Measurements from ENCODE around the gene ASPA. TPM values are rescaled to one million over a fixed set of nuclear protein-coding genes. Genes with fewer than 3 reads are reported as not detected.
"Not testable (repeated sequence)": the region's sequence is repeated elsewhere in the genome, so short reads cannot be mapped to it uniquely, and the experiment has no call there.

The ASPA gene
- polyA plus RNA-seq, 3 donors from 2014 or later, result not detected

DNA sequence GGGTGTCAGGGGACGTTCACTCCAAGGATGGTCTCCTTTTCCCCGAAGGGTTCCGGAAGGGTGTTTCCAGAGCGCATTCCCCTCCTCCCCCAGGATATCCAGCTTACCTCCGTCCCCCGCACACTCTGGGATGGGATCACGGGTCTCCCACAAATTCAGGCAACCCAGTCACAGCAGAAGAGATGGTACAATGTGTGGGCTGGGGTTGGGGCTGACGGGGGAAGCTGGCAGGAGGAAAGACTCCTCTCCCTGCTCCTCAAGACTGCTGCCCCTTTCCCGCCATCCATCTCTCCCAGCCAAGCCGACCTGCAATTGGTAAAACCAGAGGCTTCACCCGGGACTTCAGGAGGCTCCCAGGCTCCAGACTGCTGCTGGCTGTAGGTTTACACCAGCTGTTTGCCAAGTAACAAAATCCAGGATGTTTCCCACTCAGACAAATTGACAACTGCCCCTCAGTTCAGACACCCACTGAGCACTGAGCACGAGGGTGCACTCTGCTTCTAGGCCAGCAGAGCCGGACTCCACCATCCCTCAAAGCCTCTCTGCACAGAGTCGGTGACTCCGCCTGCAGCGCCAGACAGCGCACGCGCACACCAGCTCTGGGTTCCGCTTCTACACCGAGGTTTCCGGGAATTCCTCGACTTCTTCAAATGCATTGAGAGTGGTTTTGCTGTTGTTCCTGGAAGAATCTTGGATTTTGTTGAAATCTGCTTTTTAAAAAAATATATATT, 37.7 kb downstream of the ASPA start:
- H3K4me3 Mint-ChIP-seq, result peak overlapping the region in 1 of 5 donors; percentile 44
- no peak for DNase-seq
- peaks cover 6 to 11% (median 7%) of the 10 kb centered on the region in 3 donors for H3K27me3 Mint-ChIP-seq (ENCODE audit: low read depth in 3 of 3)
- peaks cover 4 to 22% (median 14%) of the 10 kb centered on the region in 3 donors for H3K36me3 Mint-ChIP-seq
- H3K4me1 Mint-ChIP-seq, result peaks cover 26 to 30% of the 10 kb centered on the region in 2 donors
- H3K9me3 Mint-ChIP-seq, result peaks cover 0 to 3% (median 0%) of the 10 kb centered on the region in 6 donors
- peak overlapping the region in 5 of 6 donors; percentile 55 to 98 (median 92) for H3K27ac Mint-ChIP-seq

- not testable (repeated sequence) for H3K9me3 Mint-ChIP-seq
Measured at GRCh38 chr17:3514167-3514566, 38.4 kb downstream of the ASPA start.

DNA sequence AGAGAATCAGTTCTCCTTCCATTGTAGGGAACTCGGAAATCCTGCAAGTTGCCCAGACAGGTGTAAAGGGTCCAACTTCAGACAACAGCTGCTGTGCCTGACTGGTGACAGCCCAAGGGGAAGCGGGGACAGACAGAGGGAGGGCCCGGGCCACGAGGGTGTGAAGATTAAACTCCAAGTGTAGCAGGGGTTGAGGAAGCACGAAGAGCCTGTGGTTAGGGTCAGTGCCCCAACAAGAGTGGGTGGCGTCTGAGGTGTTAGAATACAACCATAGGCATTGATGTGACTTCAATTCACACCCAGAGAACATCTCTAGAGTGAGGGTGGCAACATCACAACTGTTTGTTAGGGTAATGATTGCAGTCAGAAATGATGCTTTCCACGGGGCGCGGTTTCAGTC, 39.1 kb downstream of the ASPA start:
- DNase-seq, result peak; percentile 77 to 91 (median 85)
- Mint-ChIP-seq H3K4me1 (peaks cover 26 to 30% of the 10 kb centered on the region in 2 donors), H3K9me3 (no peaks in the 10 kb centered on the region), H3K36me3 (peaks cover 4 to 22% (median 14%) of the 10 kb centered on the region in 3 donors), H3K27ac (peak overlapping the region; percentile 84 to 98 (median 94)), H3K27me3 (ENCODE audit: low read depth in 3 of 3) (peaks cover 6 to 8% (median 7%) of the 10 kb centered on the region in 3 donors), H3K4me3 (peak overlapping the region; percentile 64 to 91 (median 73))

More at GRCh38 chr17:3514167-3514566, 38.4 kb downstream of the ASPA start:
- H3K36me3 Mint-ChIP-seq, result peaks cover 4 to 22% (median 14%) of the 10 kb centered on the region in 3 donors
- peak overlapping the region in 4 of 5 donors; percentile 2 to 73 (median 50) for H3K4me3 Mint-ChIP-seq
- not testable (repeated sequence) for DNase-seq
- H3K27ac Mint-ChIP-seq, result peak overlapping the region; percentile 34 to 98 (median 94)
- H3K27me3 Mint-ChIP-seq (ENCODE audit: low read depth in 3 of 3), result peaks cover 6 to 10% (median 7%) of the 10 kb centered on the region in 3 donors
- H3K4me1 Mint-ChIP-seq, result peaks cover 26 to 30% of the 10 kb centered on the region in 2 donors

DNA sequence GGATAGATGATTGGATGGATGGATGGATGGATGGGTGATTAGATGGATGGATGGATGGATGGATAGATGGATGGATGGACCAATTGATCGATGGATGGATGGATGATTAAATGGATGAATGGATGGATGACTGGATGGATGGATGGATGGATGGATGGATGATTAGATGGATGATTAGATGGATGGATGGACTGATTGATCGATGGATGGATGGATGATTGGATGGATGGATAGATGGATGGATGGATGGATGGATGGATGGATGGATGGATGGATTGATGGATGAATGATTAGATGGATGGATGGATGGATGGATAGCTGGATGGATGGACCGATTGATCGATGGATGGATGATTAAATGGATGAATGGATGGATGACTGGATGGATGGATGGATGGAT, 43.7 kb downstream of the ASPA start:
- not testable (repeated sequence) for H3K4me3 Mint-ChIP-seq; H3K27ac Mint-ChIP-seq; H3K9me3 Mint-ChIP-seq; H3K27me3 Mint-ChIP-seq (ENCODE audit: low read depth in 3 of 3); DNase-seq
- Mint-ChIP-seq H3K4me1 (peaks cover 21 to 22% of the 10 kb centered on the region in 2 donors), H3K36me3 (peaks cover 10 to 25% (median 22%) of the 10 kb centered on the region in 3 donors)

DNA sequence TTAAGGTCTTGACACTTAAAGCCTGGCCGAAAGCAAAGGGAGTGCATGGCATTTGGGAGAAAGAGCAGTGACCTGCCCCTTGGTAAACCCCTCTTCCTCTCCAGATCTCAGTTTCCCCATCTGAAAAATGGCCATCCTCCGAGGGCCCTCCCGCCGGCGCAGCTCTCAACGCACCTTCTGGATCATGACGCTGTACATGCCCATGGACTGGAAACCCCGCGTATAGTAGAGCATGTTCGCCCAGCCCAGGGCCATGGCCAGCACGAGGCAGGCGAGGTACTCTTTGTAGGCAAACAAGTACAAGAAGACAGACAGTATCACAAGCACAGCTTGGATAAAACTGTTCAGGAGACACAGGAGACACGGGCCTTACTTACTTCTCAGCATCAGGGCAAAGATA, 48.2 kb downstream of the ASPA start:
- no peak overlapping the region for H3K4me3 Mint-ChIP-seq
- peaks cover 0 to 3% (median 0%) of the 10 kb centered on the region in 3 donors for H3K27me3 Mint-ChIP-seq (ENCODE audit: low read depth in 3 of 3)
- H3K36me3 Mint-ChIP-seq, result peaks cover 21 to 40% (median 38%) of the 10 kb centered on the region in 3 donors
- H3K9me3 Mint-ChIP-seq, result no peaks in the 10 kb centered on the region
- no peaks in the 10 kb centered on the region for H3K4me1 Mint-ChIP-seq
- no peak overlapping the region for H3K27ac Mint-ChIP-seq
- no peak for DNase-seq

GRCh38 chr17:3526491-3526890, 50.7 kb downstream of the ASPA start:
- peaks cover 0 to 3% (median 2%) of the 10 kb centered on the region in 3 donors for H3K27me3 Mint-ChIP-seq (ENCODE audit: low read depth in 3 of 3)
- H3K4me1 Mint-ChIP-seq, result no peaks in the 10 kb centered on the region
- no peak overlapping the region for H3K4me3 Mint-ChIP-seq
- no peaks in the 10 kb centered on the region for H3K9me3 Mint-ChIP-seq
- peaks cover 18 to 37% (median 28%) of the 10 kb centered on the region in 3 donors for H3K36me3 Mint-ChIP-seq
- H3K27ac Mint-ChIP-seq, result no peak overlapping the region
- DNase-seq, result no peak

DNA sequence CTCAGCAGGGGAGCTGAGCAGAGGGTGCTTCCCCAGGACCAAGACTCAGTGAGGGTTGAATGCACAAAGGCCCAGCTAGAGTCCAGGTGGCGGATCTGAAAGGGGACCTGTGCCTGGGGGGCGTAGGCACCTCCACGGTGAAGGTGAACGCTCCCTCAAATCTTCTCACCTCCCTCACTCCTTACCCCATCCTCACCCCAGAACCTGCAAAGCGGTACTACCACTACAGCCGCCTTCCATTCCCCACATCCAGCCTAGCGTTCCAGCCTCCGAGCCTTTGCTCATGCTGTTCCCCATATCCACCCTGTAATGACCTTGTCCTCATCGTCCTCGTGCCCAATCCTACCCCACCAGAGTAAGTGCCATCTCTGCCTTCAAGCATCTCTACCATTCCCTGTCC, 51.2 kb downstream of the ASPA start:
- H3K27ac Mint-ChIP-seq, result peak overlapping the region in 1 of 6 donors; percentile 52
- no peak overlapping the region for H3K4me3 Mint-ChIP-seq
- DNase-seq, result no peak
- peaks cover 17 to 37% (median 28%) of the 10 kb centered on the region in 3 donors for H3K36me3 Mint-ChIP-seq
- peaks cover 0 to 3% (median 2%) of the 10 kb centered on the region in 3 donors for H3K27me3 Mint-ChIP-seq (ENCODE audit: low read depth in 3 of 3)
- H3K9me3 Mint-ChIP-seq, result no peaks in the 10 kb centered on the region
- H3K4me1 Mint-ChIP-seq, result no peaks in the 10 kb centered on the region

- Mint-ChIP-seq H3K27ac (peak overlapping the region in 2 of 6 donors; percentile 51 to 52), H3K36me3 (peaks cover 15 to 35% (median 27%) of the 10 kb centered on the region in 3 donors), H3K4me3 (no peak overlapping the region), H3K4me1 (no peaks in the 10 kb centered on the region), H3K27me3 (ENCODE audit: low read depth in 3 of 3) (peaks cover 0 to 3% (median 2%) of the 10 kb centered on the region in 3 donors), H3K9me3 (no peaks in the 10 kb centered on the region)
- no peak for DNase-seq
Measured at GRCh38 chr17:3527468-3527867, 51.7 kb downstream of the ASPA start.

- peaks cover 15 to 35% (median 26%) of the 10 kb centered on the region in 3 donors for H3K36me3 Mint-ChIP-seq
- peaks cover 0 to 3% (median 2%) of the 10 kb centered on the region in 3 donors for H3K27me3 Mint-ChIP-seq (ENCODE audit: low read depth in 3 of 3)
- peak overlapping the region in 1 of 6 donors; percentile 26 for H3K27ac Mint-ChIP-seq
- no peaks in the 10 kb centered on the region for H3K9me3 Mint-ChIP-seq
- no peaks in the 10 kb centered on the region for H3K4me1 Mint-ChIP-seq
- DNase-seq, result no peak
- no peak overlapping the region for H3K4me3 Mint-ChIP-seq
Measured at GRCh38 chr17:3527896-3528295, 52.1 kb downstream of the ASPA start.

DNA sequence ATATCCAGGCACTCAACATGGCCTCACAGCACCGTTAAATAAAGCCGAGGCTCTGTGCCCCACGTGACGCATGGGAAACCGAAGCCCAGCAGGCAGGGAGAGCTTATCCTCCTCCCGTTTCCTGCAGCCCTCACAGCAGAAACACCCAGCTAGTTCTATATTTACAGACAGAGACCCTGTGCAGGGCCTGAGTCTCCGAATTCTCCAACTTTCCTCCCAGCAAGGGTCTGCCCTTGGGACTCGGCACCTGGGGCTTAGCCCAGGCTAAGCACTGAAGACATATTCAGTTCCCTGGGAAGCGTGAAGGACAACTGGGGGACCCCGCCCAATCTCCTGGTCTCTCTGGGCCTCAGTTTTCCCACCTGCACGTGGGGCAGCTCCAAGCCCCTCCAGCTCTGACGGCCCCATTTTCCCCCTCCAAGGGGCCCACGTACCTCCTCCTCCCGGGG, 52.6 kb downstream of the ASPA start:
- DNase-seq, result no peak
- H3K4me3 Mint-ChIP-seq, result no peak overlapping the region
- no peaks in the 10 kb centered on the region for H3K9me3 Mint-ChIP-seq
- peaks cover 2 to 3% (median 2%) of the 10 kb centered on the region in 3 donors for H3K27me3 Mint-ChIP-seq (ENCODE audit: low read depth in 3 of 3)
- H3K36me3 Mint-ChIP-seq, result peaks cover 15 to 38% (median 27%) of the 10 kb centered on the region in 3 donors
- peaks cover 0 to 2% of the 10 kb centered on the region in 2 donors for H3K4me1 Mint-ChIP-seq
- peak overlapping the region in 1 of 6 donors; percentile 26 for H3K27ac Mint-ChIP-seq

- H3K9me3 Mint-ChIP-seq, result no peaks in the 10 kb centered on the region
- H3K4me1 Mint-ChIP-seq, result peaks cover 0 to 5% of the 10 kb centered on the region in 2 donors
- H3K36me3 Mint-ChIP-seq, result peaks cover 14 to 34% (median 26%) of the 10 kb centered on the region in 3 donors
- no peak overlapping the region for H3K4me3 Mint-ChIP-seq
- DNase-seq, result no peak
- peaks cover 2 to 4% (median 3%) of the 10 kb centered on the region in 3 donors for H3K27me3 Mint-ChIP-seq (ENCODE audit: low read depth in 3 of 3)
- no peak overlapping the region for H3K27ac Mint-ChIP-seq
Measured at GRCh38 chr17:3528880-3529511, 53.2 kb downstream of the ASPA start.

DNA sequence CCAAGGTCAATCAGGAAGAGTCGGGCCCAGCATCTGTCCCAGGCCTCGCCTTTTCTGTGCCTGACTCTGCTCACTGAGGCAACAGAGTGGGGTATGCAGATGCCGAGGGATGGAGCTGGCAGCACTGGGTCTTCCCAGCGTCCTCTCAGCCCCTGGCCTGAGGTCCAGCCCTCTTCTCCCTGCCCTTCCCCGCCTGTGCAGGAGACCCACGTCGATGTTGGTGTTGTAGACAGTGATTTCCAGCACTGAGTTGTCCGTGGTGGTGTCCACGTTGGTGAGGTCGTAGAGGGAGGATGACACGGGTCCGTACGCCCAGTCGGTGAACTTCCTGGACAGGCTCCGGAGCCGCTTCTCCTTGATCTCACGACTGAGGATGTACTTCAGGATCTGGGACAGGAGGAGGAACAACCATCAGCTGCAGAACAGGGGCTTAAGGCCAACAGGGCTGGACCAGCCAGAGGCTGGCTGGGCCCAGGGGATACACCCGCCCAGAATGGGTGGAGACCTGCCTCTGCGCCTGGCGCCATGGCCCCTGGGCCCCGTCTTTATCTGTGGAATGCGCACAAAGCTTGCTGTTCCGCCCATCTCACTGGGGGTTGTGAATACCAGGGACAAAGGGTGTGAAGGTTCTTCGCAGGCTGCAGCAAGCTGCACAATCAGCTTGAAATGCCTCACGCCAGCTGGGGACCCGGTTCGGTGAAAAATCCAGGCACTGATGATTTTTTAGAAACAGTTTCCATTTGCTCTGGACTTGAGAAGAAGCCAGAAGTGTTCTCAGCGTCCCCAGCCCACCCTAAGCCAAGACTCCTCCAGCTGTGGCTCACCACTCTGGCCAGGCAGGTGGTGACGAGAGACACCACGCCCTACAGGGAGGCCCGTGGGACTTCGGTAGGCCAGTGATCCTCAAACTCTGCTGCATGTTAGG, 54.3 kb downstream of the ASPA start:
- Mint-ChIP-seq H3K36me3 (peaks cover 10 to 29% (median 24%) of the 10 kb centered on the region in 3 donors), H3K27me3 (ENCODE audit: low read depth in 3 of 3) (peaks cover 2 to 4% (median 3%) of the 10 kb centered on the region in 3 donors), H3K4me3 (no peak overlapping the region), H3K9me3 (no peaks in the 10 kb centered on the region), H3K4me1 (peaks cover 6 to 12% of the 10 kb centered on the region in 2 donors), H3K27ac (no peak overlapping the region)
- no peak for DNase-seq

Measured in immature natural killer cell (primary cell).